ENCODE data around the gene NAPSA.

GRCh38 chr19:50333737-50334617 lies 31.5 kb downstream of the NAPSA start:
- no peak for TF ChIP-seq CTCF (IDR thresholded peaks at IDR 0.05)
- no peak for TF ChIP-seq EP300 (IDR thresholded peaks at IDR 0.05)

All from sigmoid colon (tissue), 4 donors.